H9 (cell line): ENCODE data around the gene MYOM1. TPM values are rescaled to one million over a fixed set of nuclear protein-coding genes. Genes with fewer than 3 reads are reported as not detected.

Experiments used
- DNase-seq: peaks from one replicate; pipeline ENCODE4 v3.0.0-alpha.2; 2017
- H2AFZ ChIP-seq: one replicate; pipeline ENCODE4 v1.6.1; 2013; ENCODE audit warnings: mild to moderate bottlenecking, low read length, control low read depth, moderate library complexity
- H2AK5ac ChIP-seq: 2 replicates; pipeline ENCODE4 v1.6.1; 2013; ENCODE audit warnings: low read length, control low read depth, mixed read lengths; ENCODE audit not compliant: insufficient read length
- H2BK120ac ChIP-seq: one replicate; pipeline ENCODE4 v1.6.1; 2013; ENCODE audit warnings: low read depth, mild to moderate bottlenecking, low read length, control low read depth, inconsistent platforms; ENCODE audit not compliant: poor library complexity, severe bottlenecking
- H2BK12ac ChIP-seq: 2 replicates; pipeline ENCODE4 v1.6.1; 2013; ENCODE audit warnings: low read length, control low read depth, mixed read lengths, low read depth; ENCODE audit not compliant: insufficient read length
- H2BK15ac ChIP-seq: 2 replicates; pipeline ENCODE4 v1.6.1; 2013; ENCODE audit warnings: low read depth, low read length, control low read depth
- H2BK20ac ChIP-seq: one replicate; pipeline ENCODE4 v1.6.1; 2013; ENCODE audit warnings: low read depth, mild to moderate bottlenecking, low read length, control low read depth, inconsistent platforms; ENCODE audit not compliant: poor library complexity, severe bottlenecking
- H2BK5ac ChIP-seq: 2 replicates; pipeline ENCODE4 v1.6.1; 2013; ENCODE audit warnings: low read length, control low read depth, mixed read lengths; ENCODE audit not compliant: insufficient read length
- H3K14ac ChIP-seq: 2 replicates; pipeline ENCODE4 v1.6.1; 2013; ENCODE audit warnings: low read length, control low read depth; ENCODE audit not compliant: insufficient read depth
- H3K18ac ChIP-seq: 2 replicates; pipeline ENCODE4 v1.6.1; 2013; ENCODE audit warnings: low read depth, mild to moderate bottlenecking, mixed read lengths, low read length, control low read depth; ENCODE audit not compliant: insufficient read length
- H3K23ac ChIP-seq: 2 replicates; pipeline ENCODE4 v1.6.1; 2013; ENCODE audit warnings: low read length, control low read depth, mixed read lengths, low read depth; ENCODE audit not compliant: insufficient read length
- H3K23me2 ChIP-seq: 2 replicates; pipeline ENCODE4 v1.6.1; 2013; ENCODE audit warnings: low read depth, mild to moderate bottlenecking, mixed read lengths, low read length, control low read depth; ENCODE audit not compliant: insufficient read length, poor library complexity, severe bottlenecking
- H3K27ac ChIP-seq: 2 replicates; pipeline ENCODE4 v1.5.1; 2013; ENCODE audit warnings: low read length, control low read depth, mixed read lengths, low read depth; ENCODE audit not compliant: insufficient read length
- H3K27me3 ChIP-seq: 2 replicates; pipeline ENCODE4 v1.6.1; 2013; ENCODE audit warnings: low read length, control low read depth, inconsistent platforms; ENCODE audit not compliant: insufficient read depth
- H3K4ac ChIP-seq: 2 replicates; pipeline ENCODE4 v1.6.1; 2013; ENCODE audit warnings: low read depth, mild to moderate bottlenecking, control low read depth, inconsistent platforms, low read length, moderate library complexity
- H3K4me1 ChIP-seq: 2 replicates; pipeline ENCODE4 v1.6.1; 2013; ENCODE audit warnings: low read length, control low read depth, inconsistent platforms; ENCODE audit not compliant: insufficient read depth
- H3K4me2 ChIP-seq: 2 replicates; pipeline ENCODE4 v1.6.1; 2013; ENCODE audit warnings: low read length, control low read depth, mixed read lengths; ENCODE audit not compliant: insufficient read length, insufficient read depth
- H3K56ac ChIP-seq: 2 replicates; pipeline ENCODE4 v1.6.1; 2013; ENCODE audit warnings: low read depth, mild to moderate bottlenecking, mixed read lengths, low read length, control low read depth; ENCODE audit not compliant: insufficient read length
- H3K79me1 ChIP-seq: 2 replicates; pipeline ENCODE4 v1.6.1; 2013; ENCODE audit warnings: low read depth, mild to moderate bottlenecking, moderate library complexity, low read length, control low read depth, inconsistent platforms; ENCODE audit not compliant: insufficient read depth, poor library complexity, severe bottlenecking
- H3K79me2 ChIP-seq: 2 replicates; pipeline ENCODE4 v1.6.1; 2013; ENCODE audit warnings: low read length, control low read depth, inconsistent platforms; ENCODE audit not compliant: insufficient read depth
- H3K9ac ChIP-seq: 2 replicates; pipeline ENCODE4 v1.6.1; 2013; ENCODE audit warnings: low read length, control low read depth, mixed read lengths; ENCODE audit not compliant: insufficient read length; ENCODE audit errors: extremely low read depth
- H3K9me3 ChIP-seq: one replicate; pipeline ENCODE4 v1.6.1; 2013; ENCODE audit warnings: low read depth, low read length, inconsistent platforms; ENCODE audit not compliant: control insufficient read depth
- H3T11ph ChIP-seq: one replicate; pipeline ENCODE4 v1.6.1; 2013; ENCODE audit warnings: mild to moderate bottlenecking, low read length, control low read depth, inconsistent platforms
- H4K20me1 ChIP-seq: one replicate; pipeline ENCODE4 v1.6.1; 2013; ENCODE audit not compliant: control insufficient read depth, insufficient read length, insufficient read depth
- H4K5ac ChIP-seq: 2 replicates; pipeline ENCODE4 v1.6.1; 2013; ENCODE audit warnings: low read depth, mild to moderate bottlenecking, mixed read lengths, low read length, control low read depth; ENCODE audit not compliant: insufficient read length
- H4K8ac ChIP-seq: replicated peaks from 2 replicates; pipeline ENCODE4 v1.6.1; 2013; ENCODE audit warnings: low read length, control low read depth, mixed read lengths, low read depth; ENCODE audit not compliant: insufficient read length
- H4K91ac ChIP-seq: 2 replicates; pipeline ENCODE4 v1.6.1; 2013; ENCODE audit warnings: low read depth, mild to moderate bottlenecking, moderate library complexity, mixed read lengths, low read length, control low read depth; ENCODE audit not compliant: insufficient read length
- H3K27ac Mint-ChIP-seq, 3 experiments: 2 replicates in 2 of 3; 3 replicates in 1 of 3; pipeline ENCODE4 v1.8.0; 2020 to 2021; ENCODE audit warnings: mixed read lengths in 3 of 3, mild to moderate bottlenecking in 1 of 3, moderate library complexity in 1 of 3
- H3K27me3 Mint-ChIP-seq: 2 replicates; pipeline ENCODE4 v1.8.0; 2021; ENCODE audit warnings: low read depth, mild to moderate bottlenecking, moderate library complexity, mixed read lengths
- H3K36me3 Mint-ChIP-seq, 3 experiments: 2 replicates in 2 of 3; 3 replicates in 1 of 3; pipeline ENCODE4 v1.8.0; 2020 to 2021; ENCODE audit warnings: low read depth in 3 of 3, mixed read lengths in 3 of 3; ENCODE audit not compliant: insufficient read depth in 1 of 3
- H3K4me1 Mint-ChIP-seq, 2 experiments: 2 replicates each; pipeline ENCODE4 v1.8.0; 2020; ENCODE audit warnings: mixed read lengths in 2 of 2
- H3K4me3 Mint-ChIP-seq, 2 experiments: 2 replicates in 1 of 2; 3 replicates in 1 of 2; pipeline ENCODE4 v1.8.0; 2020 to 2021; ENCODE audit warnings: mild to moderate bottlenecking in 2 of 2, mixed read lengths in 2 of 2, moderate library complexity in 1 of 2
- H3K9me3 Mint-ChIP-seq, 2 experiments: 2 replicates in 1 of 2; 3 replicates in 1 of 2; pipeline ENCODE4 v1.8.0; 2020; ENCODE audit warnings: mild to moderate bottlenecking in 2 of 2, mixed read lengths in 2 of 2, moderate library complexity in 1 of 2
- CTCF ChIP-seq: fragments of 200-600 bp; sonication (generic); conservative IDR thresholded peaks from 3 replicates; pipeline ENCODE4 v1.8.0; 2021; ENCODE audit warnings: antibody characterized with exemption, mild to moderate bottlenecking
- WGBS: extraction: QIAGEN DNeasy Blood & Tissue Kit; methylation state at CpG from one replicate; pipeline ENCODE4 v1.1.7; 2013; ENCODE audit warnings: missing lambda C conversion rate, low lambda C conversion rate, mixed read lengths; ENCODE audit not compliant: insufficient read length; ENCODE audit errors: extremely low coverage; 5-methylcytosine and 5-hydroxymethylcytosine counted together
- total RNA-seq: library from RNA; stranded (reverse); gene quantifications from 2 replicates; pipeline ENCODE4 v1.2.1, GENCODE V29; 2021

Gene MYOM1
- total RNA-seq, 1 experiment from 2014 or later = 0.17 TPM

GRCh38 chr18:3147935-3148554, 71.7 kb downstream of the MYOM1 start:
- H3K4me2 ChIP-seq = no peak overlapping the region
- no peak overlapping the region for H3K4me3 Mint-ChIP-seq
- no peaks in the 10 kb centered on the region for H3K27me3 Mint-ChIP-seq
- H3K27me3 ChIP-seq = no peaks in the 10 kb centered on the region
- H3K27ac ChIP-seq = no peak overlapping the region
- H2BK120ac ChIP-seq = no peak overlapping the region
- H3K9me3 Mint-ChIP-seq = peaks cover 1 to 4% of the 10 kb centered on the region in 2 experiments; a peak in 3 of 5 replicates
- no peak overlapping the region for H4K91ac ChIP-seq
- H3K9ac ChIP-seq = no peak overlapping the region
- H2AK5ac ChIP-seq = no peak overlapping the region
- H2BK12ac ChIP-seq = no peak overlapping the region
- H2BK15ac ChIP-seq = no peak overlapping the region
- no peak overlapping the region for H3K56ac ChIP-seq
- no peak overlapping the region for H3K23ac ChIP-seq
- H3K4me1 ChIP-seq = no peaks in the 10 kb centered on the region
- no peak for TF ChIP-seq CTCF
- H3K18ac ChIP-seq = no peak overlapping the region
- H3K79me2 ChIP-seq = no peaks in the 10 kb centered on the region
- peaks cover 0 to 5% (median 0%) of the 10 kb centered on the region in 3 experiments; a peak in 2 of 7 replicates for H3K36me3 Mint-ChIP-seq
- no peak overlapping the region for H2BK5ac ChIP-seq
- H3K4ac ChIP-seq = no peak overlapping the region
- no peaks in the 10 kb centered on the region for H4K20me1 ChIP-seq
- peaks cover 4 to 5% of the 10 kb centered on the region in 2 experiments; a peak in 3 of 4 replicates for H3K4me1 Mint-ChIP-seq
- no peaks in the 10 kb centered on the region for H3K23me2 ChIP-seq
- H3K9me3 ChIP-seq = no peaks in the 10 kb centered on the region
- H2AFZ ChIP-seq = no peak overlapping the region
- no CpG with 5 or more reads among the region's 8 CpGs for WGBS
- no peak overlapping the region for H4K5ac ChIP-seq
- H3K27ac Mint-ChIP-seq = no peak overlapping the region
- no peak overlapping the region for H2BK20ac ChIP-seq
- no peak overlapping the region for H3K14ac ChIP-seq
- H4K8ac ChIP-seq = no peak overlapping the region
- H3K79me1 ChIP-seq = no peaks in the 10 kb centered on the region
- no peak overlapping the region for H3T11ph ChIP-seq
- no peak for DNase-seq
